GM21576 (cell line): ENCODE results near the gene MAEL.
A peak's percentile ranks its signal among the peaks of the same experiment; 100 is the strongest.

Experiments
- ATAC-seq: cut with Tn5 transposase; IDR thresholded peaks from one replicate; pipeline ENCODE4 v1.9.1; 2021; ENCODE audit warnings: mild to moderate bottlenecking, moderate library complexity; ENCODE audit not compliant: unreplicated experiment

Gene MAEL

GRCh38 chr1:166988974-166989515, at the start of gene MAEL:
Gene MAEL, plus strand, starts transcription at chr1:166989280. Its CDS starts 73 bp downstream, at chr1:166989353.
- ATAC-seq: no peak

- no peak for ATAC-seq
These were observed 49.2 kb upstream of the MAEL start for GRCh38 chr1:166939741-166940375.

GRCh38 chr1:166944186-166944967, 44.7 kb upstream of the MAEL start:
- ATAC-seq: no peak

- ATAC-seq: no peak
These were observed 41.6 kb upstream of the MAEL start for GRCh38 chr1:166947398-166948043.

GRCh38 chr1:166948856-166949350, 40.2 kb upstream of the MAEL start:
- no peak for ATAC-seq

- ATAC-seq: no peak
These were observed 38.9 kb upstream of the MAEL start for GRCh38 chr1:166950156-166950555.

DNA sequence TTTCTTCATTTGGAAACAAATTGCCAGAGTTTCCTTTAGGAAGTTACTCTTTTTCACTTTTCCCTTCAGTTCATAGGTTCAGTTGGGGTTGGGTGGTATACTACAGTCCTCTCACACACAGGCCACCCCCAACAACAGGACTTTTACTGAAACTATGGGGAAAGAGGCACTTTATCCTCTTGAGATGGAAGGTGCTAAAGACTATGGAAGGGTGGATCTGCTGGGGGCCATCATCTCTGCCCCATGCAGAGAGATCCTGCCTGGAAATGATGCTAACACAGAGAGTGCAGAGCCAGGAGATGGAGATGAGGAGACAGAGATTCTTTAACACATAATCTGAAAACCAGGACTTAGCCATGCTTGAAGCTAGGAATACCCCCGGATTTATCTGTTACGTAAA, 38.0 kb upstream of the MAEL start:
- no peak for ATAC-seq

GRCh38 chr1:166952002-166952746, 36.9 kb upstream of the MAEL start:
- ATAC-seq: no peak

GRCh38 chr1:166953491-166953890, 35.6 kb upstream of the MAEL start:
- ATAC-seq: no peak

GRCh38 chr1:166956057-166956850, 32.8 kb upstream of the MAEL start:
- no peak for ATAC-seq

- no peak for ATAC-seq
These were observed 32.2 kb upstream of the MAEL start for GRCh38 chr1:166956872-166957271.

DNA sequence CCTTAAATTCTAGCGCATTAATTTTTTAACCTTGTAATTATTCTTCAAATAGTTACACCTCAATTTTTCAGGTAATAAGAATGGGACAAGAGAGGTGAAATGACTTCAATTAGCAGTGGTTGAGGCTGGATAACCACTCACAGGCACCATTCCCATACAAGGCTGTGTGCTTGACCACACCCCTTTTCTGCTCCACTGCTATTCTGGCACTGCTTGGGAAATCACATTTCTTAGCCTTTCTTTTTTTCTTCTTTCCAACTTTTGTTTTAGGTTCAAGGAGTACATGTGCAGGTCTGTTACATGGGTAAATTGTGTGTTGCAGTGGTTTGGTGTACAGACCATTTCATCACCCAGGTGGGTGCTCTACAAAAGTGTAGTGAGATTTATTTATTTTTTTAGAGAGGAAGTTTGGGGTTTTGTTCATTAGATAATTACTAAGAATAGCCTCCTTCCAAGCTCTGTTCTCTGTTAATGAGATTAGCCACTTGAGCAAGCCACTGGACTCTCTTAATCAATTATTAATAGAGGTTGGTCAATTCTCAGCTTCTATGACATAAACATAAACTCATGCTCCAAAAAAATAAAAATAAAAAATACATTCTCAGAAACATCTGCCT, 28.1 kb upstream of the MAEL start:
- ATAC-seq: peak; percentile 47

- peak; percentile 86 for ATAC-seq
These were observed 19.9 kb upstream of the MAEL start for GRCh38 chr1:166969074-166969677.

- ATAC-seq: no peak
These were observed 17.8 kb upstream of the MAEL start for GRCh38 chr1:166971252-166971651.

DNA sequence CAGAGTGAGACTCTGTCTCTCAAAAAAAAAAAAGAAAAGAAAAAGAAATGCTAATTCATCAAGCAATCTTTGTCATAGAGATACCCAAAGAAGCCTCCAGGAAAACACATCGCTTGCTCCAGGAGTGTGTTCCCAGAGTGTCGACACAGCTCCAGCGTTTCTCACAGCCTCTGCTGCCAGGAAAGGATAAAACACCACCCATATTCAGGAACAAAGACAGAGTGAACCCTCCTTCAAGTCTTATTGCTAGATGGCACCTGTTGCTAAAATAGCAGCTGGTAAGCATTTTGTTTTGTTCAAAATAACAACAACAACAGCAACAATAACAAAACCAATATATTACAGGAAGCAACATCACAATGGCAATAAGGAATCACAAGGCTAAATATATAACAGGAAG, 16.9 kb upstream of the MAEL start:
- ATAC-seq: no peak

GRCh38 chr1:166972826-166973225, 16.3 kb upstream of the MAEL start:
- no peak for ATAC-seq

DNA sequence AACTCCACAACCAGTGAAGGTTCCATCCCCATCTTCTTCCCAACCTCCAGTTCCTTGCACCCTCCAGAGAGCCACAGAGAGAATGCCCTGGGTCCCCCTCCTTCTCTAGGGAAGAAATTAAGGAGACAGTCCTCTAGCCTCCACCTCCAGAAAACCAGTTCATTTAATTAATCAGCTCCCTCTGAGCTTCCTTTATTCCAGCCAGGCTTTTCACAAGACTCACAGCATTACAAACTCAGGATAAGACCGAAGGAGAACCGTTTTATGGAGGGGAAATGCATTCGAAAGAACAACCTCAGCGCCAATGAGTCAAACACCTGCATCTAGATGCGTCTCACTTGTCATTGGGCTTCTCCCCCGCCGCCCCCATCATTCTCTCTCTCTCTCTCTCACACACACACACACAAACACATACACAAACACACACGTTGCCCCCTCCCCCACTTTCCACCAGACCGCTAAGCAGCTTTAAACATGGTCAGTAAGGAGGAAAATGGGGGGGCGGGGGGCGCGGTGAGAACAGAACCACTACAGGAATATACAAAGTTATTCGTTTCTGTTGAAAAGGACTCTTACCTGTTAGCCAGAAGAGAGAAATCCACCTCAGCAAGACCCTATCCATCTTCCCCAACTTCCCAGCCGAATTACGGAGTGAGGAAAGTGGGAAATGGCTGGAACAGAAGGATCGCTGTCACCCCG, 14.3 kb upstream of the MAEL start:
- ATAC-seq: no peak

DNA sequence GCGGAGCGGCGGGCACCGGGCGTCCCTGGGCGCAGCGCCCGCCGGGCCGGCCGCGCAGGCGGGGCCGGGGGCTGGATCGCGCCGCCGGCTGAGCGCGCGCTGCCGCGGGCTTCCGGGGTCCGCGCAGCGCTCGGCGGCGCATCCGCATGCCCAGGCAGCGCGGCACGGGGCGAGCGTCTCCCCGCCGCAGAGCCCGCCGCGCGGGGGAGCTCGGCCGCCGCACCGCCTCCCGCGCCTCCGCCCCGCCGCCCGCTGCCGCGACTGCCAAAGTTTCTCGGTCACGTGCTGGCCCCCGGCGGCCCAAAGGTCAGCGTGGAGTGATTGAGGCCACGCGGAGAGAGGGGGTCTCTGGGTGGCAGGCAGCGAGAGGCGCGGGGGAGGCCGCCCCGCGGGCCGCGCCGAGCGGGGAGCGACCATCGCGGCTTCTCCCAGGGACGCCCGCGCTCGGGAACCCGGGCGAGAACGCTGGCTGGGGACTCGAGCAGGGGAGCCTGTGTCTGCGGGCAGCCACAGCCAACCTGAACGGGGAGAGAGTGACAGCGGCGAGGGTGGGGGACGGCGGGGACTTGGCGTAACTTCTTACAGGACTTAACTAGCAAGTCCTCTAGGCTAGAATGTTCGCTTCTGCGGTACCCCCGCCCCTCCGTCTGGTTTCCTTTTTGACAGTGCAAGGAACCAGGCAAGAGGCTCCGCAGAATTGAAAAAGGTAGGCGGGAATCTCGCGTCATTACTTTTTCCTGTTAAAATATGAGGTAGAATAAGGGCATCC, 13.5 kb upstream of the MAEL start, which contains the start of gene ILDR2:
Gene ILDR2 (minus strand): TSS at position 180 of the 769 bp plus-strand sequence. CDS start 272 bp downstream, outside the sequence.
- peak; percentile 62 for ATAC-seq
